Retinal pigment epithelial cell (primary cell): Measurements from ENCODE around the gene ABCB8.

Experiments
- DNase-seq: peaks from one replicate; pipeline ENCODE4 v3.0.0-alpha.2; 2010; ENCODE audit warnings: low read depth
- H3K4me3 ChIP-seq: 2 replicates; pipeline ENCODE4 v1.5.1; 2011; ENCODE audit warnings: mild to moderate bottlenecking, low read length, control low read depth, moderate library complexity
- CTCF ChIP-seq: conservative IDR thresholded peaks from 2 replicates; pipeline ENCODE4 v1.5.1; 2011; ENCODE audit warnings: low read depth, low read length, control low read depth, inconsistent platforms

The ABCB8 gene

GRCh38 chr7:151069841-151070573 is 41.8 kb downstream of the ABCB8 start:
- DNase-seq, result no peak
- no peak overlapping the region for H3K4me3 ChIP-seq
- no peak for TF ChIP-seq CTCF

GRCh38 chr7:151070574-151070960 is 42.3 kb downstream of the ABCB8 start:
- TF ChIP-seq CTCF, result no peak

GRCh38 chr7:151071032-151071866 is 43.0 kb downstream of the ABCB8 start:
- no peak for TF ChIP-seq CTCF
- no peak for DNase-seq
- H3K4me3 ChIP-seq, result no peak overlapping the region

More at GRCh38 chr7:151070574-151070960, 42.3 kb downstream of the ABCB8 start:
- DNase-seq, result no peak
- H3K4me3 ChIP-seq, result no peak overlapping the region

GRCh38 chr7:151073990-151074389 is 45.7 kb downstream of the ABCB8 start:
- DNase-seq, result no peak
- no peak for TF ChIP-seq CTCF
- no peak overlapping the region for H3K4me3 ChIP-seq

- TF ChIP-seq CTCF, result no peak
- no peak for DNase-seq
- no peak overlapping the region for H3K4me3 ChIP-seq
Measured at GRCh38 chr7:151074817-151075661, 46.8 kb downstream of the ABCB8 start.

- no peak for DNase-seq
- H3K4me3 ChIP-seq, result no peak overlapping the region
- TF ChIP-seq CTCF, result no peak
Measured at GRCh38 chr7:151075662-151075971, 47.4 kb downstream of the ABCB8 start.
